ENCODE measurements around the gene OR52E2.
"Not testable (repeated sequence)": the region's sequence is repeated elsewhere in the genome, so short reads cannot be mapped to it uniquely, and the experiment has no call there.

Gene OR52E2

GRCh38 chr11:5059391-5059790, at the start of gene OR52E2:
OR52E2 (minus strand) TSS chr11:5059627; CDS start chr11:5059627, 0 bp downstream.
- DNase-seq = no peak

DNA sequence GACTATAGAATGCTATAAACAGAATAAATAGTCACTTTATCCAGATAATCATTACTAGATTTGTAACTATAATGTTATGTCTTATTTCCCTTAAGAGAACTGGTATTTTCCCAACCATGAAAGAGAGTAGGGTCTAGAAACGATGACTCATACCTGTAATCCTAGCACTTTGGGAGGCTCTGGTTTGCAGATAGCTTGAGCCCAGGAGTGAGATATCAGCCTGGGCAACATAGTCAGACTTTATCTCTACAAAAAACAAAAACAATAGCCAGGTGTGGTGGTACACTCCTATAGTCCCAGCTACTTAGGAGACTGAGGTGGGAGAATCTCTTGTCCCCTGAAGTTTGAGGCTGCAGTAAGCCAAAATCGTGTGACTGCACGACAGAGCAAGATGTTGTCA, 47.9 kb upstream of the OR52E2 start:
- DNase-seq = no peak

GRCh38 chr11:5103066-5103465, 43.6 kb upstream of the OR52E2 start:
- no peak for DNase-seq

DNA sequence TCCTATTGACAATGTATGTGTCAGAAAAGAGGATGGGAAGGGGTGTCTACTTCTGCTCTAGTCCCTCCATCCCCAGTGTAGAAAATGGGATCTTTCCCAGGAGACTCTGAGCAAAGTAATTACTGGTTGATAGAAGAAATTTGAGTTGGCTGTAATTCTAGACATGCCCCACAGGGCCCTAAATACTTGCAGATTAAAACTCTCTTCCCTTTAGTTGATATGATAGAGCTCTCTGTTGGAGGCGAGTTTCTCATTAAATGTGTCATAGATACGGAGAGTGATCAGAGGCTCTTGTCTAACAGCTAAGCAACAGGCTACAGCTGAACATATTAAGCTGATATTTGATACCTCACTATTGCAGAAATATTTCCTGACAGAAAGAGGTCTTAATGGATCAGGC, 42.8 kb upstream of the OR52E2 start:
- no peak for DNase-seq

- no peak for DNase-seq
Observed at GRCh38 chr11:5096011-5096410, 36.6 kb upstream of the OR52E2 start.

GRCh38 chr11:5092821-5093585, 33.6 kb upstream of the OR52E2 start:
- DNase-seq = no peak

DNA sequence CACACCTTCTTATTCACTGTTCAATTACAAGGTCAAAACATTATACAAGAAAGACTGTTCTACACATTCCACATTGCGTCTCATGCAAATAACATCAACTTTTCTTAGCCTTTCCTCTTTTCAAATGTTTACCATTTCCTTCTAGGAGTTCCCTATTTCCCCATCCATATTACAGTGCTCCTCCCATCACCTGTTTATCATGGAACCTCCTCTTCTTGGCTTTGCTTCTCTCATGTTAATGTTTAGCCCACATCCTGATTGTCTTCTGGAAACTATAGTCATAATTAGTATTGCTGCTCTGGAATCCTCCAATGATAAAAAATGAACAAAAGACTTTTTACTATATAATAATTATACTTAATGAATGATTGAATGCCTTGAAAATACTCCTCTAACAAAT, 31.2 kb upstream of the OR52E2 start:
- DNase-seq = no peak

DNA sequence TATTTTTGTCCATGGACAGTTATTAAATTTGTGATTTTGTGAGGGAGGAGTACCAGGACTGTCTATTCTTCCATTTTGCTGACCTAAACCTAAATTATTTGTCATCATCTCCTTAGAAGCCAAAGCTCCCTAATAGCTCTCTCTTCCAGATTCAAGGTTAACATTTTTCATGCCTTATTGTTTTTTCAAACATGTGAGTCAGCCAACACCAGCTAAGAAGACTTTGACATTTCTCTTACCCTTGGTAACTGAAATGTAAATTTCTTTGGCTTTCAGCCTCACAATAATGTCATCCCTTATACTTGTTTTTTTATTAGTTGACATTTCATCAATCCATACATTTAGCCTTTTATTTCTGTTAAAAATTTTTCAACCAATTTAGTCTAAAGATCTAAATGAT, 29.1 kb upstream of the OR52E2 start:
- DNase-seq = no peak

DNA sequence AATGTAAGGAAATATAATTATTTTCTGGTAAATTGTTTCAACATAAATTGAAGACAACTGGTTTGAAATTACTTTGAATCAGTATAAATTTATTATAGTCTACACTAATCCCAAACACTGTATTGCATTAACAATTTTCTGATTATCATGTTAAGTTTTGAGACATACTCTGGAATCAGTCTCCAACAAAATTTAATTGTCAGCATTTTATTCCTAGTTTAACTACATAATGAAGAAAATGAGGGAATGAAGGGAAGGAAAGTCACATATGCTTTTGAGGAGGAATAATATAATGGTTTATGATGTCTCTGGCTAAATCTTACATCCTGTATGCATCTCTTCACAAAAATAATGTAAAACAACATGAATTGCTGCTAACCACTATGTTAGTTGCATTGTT, 24.2 kb upstream of the OR52E2 start:
- DNase-seq = no peak

DNA sequence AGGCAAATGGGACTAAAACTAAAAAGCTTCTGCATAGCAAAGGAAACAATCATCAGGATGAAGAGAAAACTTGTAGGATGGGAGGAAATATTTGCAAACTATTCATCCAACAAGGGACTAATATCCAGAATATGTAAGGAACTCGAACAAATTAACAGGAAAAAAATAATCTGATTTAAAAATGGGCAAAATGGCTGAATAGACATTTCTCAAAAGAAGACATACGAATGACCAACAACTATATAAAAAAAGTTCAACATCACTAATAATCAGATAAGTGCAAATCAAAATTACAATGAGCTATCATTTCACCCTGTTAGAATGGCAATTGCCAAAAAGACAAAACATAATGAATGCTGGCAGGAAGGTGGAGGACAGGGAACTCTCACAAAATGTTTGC, 22.0 kb upstream of the OR52E2 start:
- no peak for DNase-seq

GRCh38 chr11:5071799-5072198, 12.4 kb upstream of the OR52E2 start:
- no peak for DNase-seq

GRCh38 chr11:5069272-5069671, 9.8 kb upstream of the OR52E2 start, which contains the start of gene OR52E1:
OR52E1 (plus strand) TSS chr11:5069572.
- DNase-seq = no peak

GRCh38 chr11:5065027-5065426, 5.6 kb upstream of the OR52E2 start:
- DNase-seq = no peak

- not testable (repeated sequence) for DNase-seq
Observed at GRCh38 chr11:5058679-5059078, 748 bp downstream of the OR52E2 start.

DNA sequence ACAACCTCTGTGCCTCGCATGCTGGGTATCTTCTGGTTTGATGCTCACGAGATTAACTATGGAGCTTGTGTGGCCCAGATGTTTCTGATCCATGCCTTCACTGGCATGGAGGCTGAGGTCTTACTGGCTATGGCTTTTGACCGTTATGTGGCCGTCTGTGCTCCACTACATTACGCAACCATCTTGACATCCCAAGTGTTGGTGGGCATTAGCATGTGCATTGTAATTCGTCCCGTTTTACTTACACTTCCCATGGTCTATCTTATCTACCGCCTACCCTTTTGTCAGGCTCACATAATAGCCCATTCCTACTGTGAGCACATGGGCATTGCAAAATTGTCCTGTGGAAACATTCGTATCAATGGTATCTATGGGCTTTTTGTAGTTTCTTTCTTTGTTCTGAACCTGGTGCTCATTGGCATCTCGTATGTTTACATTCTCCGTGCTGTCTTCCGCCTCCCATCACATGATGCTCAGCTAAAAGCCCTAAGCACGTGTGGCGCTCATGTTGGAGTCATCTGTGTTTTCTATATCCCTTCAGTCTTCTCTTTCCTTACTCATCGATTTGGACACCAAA, 12.6 kb downstream of the OR52E2 start:
- no peak for DNase-seq

GRCh38 chr11:5046226-5046625, 13.2 kb downstream of the OR52E2 start, which contains the start of gene OR52J3:
OR52J3 (plus strand) TSS chr11:5046526; CDS start chr11:5046526, 0 bp downstream.
- DNase-seq = no peak

GRCh38 chr11:5043380-5043779, 16.0 kb downstream of the OR52E2 start:
- no peak for DNase-seq

DNA sequence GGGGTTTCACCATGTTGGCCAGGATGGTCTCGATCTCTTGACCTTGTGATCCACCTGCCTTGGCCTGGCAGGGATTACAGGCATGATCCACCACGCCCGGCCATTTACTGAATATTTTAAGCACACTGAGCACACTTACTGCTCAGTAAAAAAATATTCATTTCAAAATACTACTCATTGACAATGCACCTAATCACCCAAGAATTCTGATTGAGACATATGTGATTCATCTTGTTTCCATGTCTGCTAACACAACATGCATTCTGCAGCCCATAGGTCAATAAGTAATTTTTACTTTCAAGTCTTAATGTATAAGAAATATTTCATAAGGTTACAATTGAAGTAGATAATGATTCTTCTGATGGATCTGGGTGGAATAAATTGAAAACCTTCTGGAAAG, 17.3 kb downstream of the OR52E2 start:
- no peak for DNase-seq

- no peak for DNase-seq
Observed at GRCh38 chr11:5040876-5041275, 18.6 kb downstream of the OR52E2 start.

GRCh38 chr11:5038341-5038740, 21.1 kb downstream of the OR52E2 start:
- DNase-seq = no peak

GRCh38 chr11:5037926-5038325, 21.5 kb downstream of the OR52E2 start:
- DNase-seq = no peak

DNA sequence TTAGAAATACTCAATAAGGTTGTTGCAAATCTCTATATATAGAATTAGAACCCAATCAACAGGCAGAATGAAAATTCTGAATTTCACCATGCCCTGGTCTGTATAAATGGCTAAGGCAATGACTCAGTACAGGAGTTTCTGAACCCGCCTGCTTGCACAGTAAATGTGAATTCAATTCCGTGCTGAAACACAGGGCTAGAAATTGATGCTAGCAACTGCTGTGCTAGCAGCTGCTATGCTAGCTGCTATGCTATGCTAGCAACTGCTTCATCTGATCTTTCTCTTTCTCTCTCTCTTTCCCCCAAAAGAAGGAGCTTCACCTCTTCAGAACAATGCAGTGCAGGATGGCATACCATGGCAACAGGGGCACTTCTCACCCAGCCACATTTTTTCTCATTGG, 22.8 kb downstream of the OR52E2 start:
- DNase-seq = no peak

GRCh38 chr11:5021996-5022395, 37.4 kb downstream of the OR52E2 start:
- DNase-seq = no peak

DNA sequence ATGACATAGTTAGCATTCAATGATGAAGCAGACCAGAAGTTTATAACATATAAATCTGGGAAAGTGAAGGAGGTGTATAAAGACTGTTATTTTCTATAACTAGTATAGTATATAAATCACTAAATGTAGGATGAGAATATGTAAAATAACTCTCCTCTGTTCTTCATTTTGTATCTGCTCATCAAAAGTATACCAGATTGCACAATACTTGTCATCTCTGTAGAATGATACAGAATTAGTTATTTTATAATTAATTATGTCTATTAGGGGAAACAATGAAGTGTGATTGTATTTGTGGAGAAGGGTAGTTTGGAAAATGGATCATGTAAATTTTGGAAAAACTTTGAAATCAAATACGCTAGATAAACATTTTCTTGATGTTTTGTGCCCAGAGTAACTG, 46.4 kb downstream of the OR52E2 start:
- no peak for DNase-seq

DNA sequence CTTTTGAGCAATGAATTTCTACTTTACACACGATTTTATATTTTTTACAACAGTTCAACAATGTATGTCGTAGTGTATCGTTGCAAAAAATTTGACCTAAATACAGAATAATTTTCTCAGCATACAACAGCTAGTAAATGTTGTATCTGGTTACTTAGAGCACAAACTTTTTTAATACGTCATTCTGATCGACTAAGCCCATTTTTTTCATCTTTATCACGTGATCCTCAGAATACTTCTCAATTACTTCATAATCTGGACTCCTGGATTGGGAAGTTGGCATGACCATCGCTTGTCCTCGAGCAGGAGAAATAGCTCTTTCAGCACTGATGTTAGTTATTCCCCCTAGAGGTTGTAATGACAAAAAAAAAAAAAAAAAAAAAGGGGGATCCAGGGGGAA, 48.2 kb downstream of the OR52E2 start:
- no peak for DNase-seq

Measured in SIG-M5 (cell line).